ENCODE measurements around the gene NUTM2D. TPM values are rescaled to one million over a fixed set of nuclear protein-coding genes. Genes with fewer than 3 reads are reported as not detected.
"Not testable (repeated sequence)": the region's sequence is repeated elsewhere in the genome, so short reads cannot be mapped to it uniquely, and the experiment has no call there.

The NUTM2D gene
- total RNA-seq, 1 experiment from 2014 or later: 0.32 TPM

- DNase-seq (ENCODE audit: low read depth, low spot score); in situ Hi-C loops (cut with HindIII; ENCODE audit: low pct_unique_long_range_greater_than_20kb, low sequenced_read_pairs): not testable (repeated sequence)
Measured at GRCh38 chr10:87350161-87350560, 7.4 kb upstream of the NUTM2D start.

- DNase-seq (ENCODE audit: low read depth, low spot score); in situ Hi-C loops (cut with HindIII; ENCODE audit: low pct_unique_long_range_greater_than_20kb, low sequenced_read_pairs): not testable (repeated sequence)
Measured at GRCh38 chr10:87352825-87353224, 4.7 kb upstream of the NUTM2D start.

GRCh38 chr10:87355110-87355509 lies 2.4 kb upstream of the NUTM2D start:
- in situ Hi-C loops (cut with HindIII; ENCODE audit: low pct_unique_long_range_greater_than_20kb, low sequenced_read_pairs): not testable (repeated sequence)

GRCh38 chr10:87358159-87358558 lies 615 bp downstream of the NUTM2D start:
- DNase-seq (ENCODE audit: low read depth, low spot score); in situ Hi-C loops (cut with HindIII; ENCODE audit: low pct_unique_long_range_greater_than_20kb, low sequenced_read_pairs): not testable (repeated sequence)

More at GRCh38 chr10:87355110-87355509, 2.4 kb upstream of the NUTM2D start:
- not testable (repeated sequence) for DNase-seq (ENCODE audit: low read depth, low spot score)

GRCh38 chr10:87369514-87370112 lies 12.1 kb downstream of the NUTM2D start:
- DNase-seq (ENCODE audit: low read depth, low spot score); in situ Hi-C loops (cut with HindIII; ENCODE audit: low pct_unique_long_range_greater_than_20kb, low sequenced_read_pairs): not testable (repeated sequence)

- in situ Hi-C loops (cut with HindIII; ENCODE audit: low pct_unique_long_range_greater_than_20kb, low sequenced_read_pairs); DNase-seq (ENCODE audit: low read depth, low spot score): not testable (repeated sequence)
Measured at GRCh38 chr10:87374091-87374490, 16.5 kb downstream of the NUTM2D start.

GRCh38 chr10:87379115-87379514 lies 21.6 kb downstream of the NUTM2D start:
- in situ Hi-C loops (cut with HindIII; ENCODE audit: low pct_unique_long_range_greater_than_20kb, low sequenced_read_pairs); DNase-seq (ENCODE audit: low read depth, low spot score): not testable (repeated sequence)

GRCh38 chr10:87383149-87383857 lies 25.8 kb downstream of the NUTM2D start:
- in situ Hi-C loops (cut with HindIII; ENCODE audit: low pct_unique_long_range_greater_than_20kb, low sequenced_read_pairs); DNase-seq (ENCODE audit: low read depth, low spot score): not testable (repeated sequence)

GRCh38 chr10:87384283-87384682 lies 26.7 kb downstream of the NUTM2D start:
- DNase-seq (ENCODE audit: low read depth, low spot score); in situ Hi-C loops (cut with HindIII; ENCODE audit: low pct_unique_long_range_greater_than_20kb, low sequenced_read_pairs): not testable (repeated sequence)

- in situ Hi-C loops (cut with HindIII; ENCODE audit: low pct_unique_long_range_greater_than_20kb, low sequenced_read_pairs); DNase-seq (ENCODE audit: low read depth, low spot score): not testable (repeated sequence)
Measured at GRCh38 chr10:87385762-87386360, 28.3 kb downstream of the NUTM2D start.

GRCh38 chr10:87391360-87391759 lies 33.8 kb downstream of the NUTM2D start:
- in situ Hi-C loops (cut with HindIII; ENCODE audit: low pct_unique_long_range_greater_than_20kb, low sequenced_read_pairs); DNase-seq (ENCODE audit: low read depth, low spot score): not testable (repeated sequence)

GRCh38 chr10:87396206-87396605 lies 38.7 kb downstream of the NUTM2D start:
- DNase-seq (ENCODE audit: low read depth, low spot score); in situ Hi-C loops (cut with HindIII; ENCODE audit: low pct_unique_long_range_greater_than_20kb, low sequenced_read_pairs): not testable (repeated sequence)

- in situ Hi-C loops (cut with HindIII; ENCODE audit: low pct_unique_long_range_greater_than_20kb, low sequenced_read_pairs); DNase-seq (ENCODE audit: low read depth, low spot score): not testable (repeated sequence)
Measured at GRCh38 chr10:87398436-87398835, 40.9 kb downstream of the NUTM2D start.

- in situ Hi-C loops (cut with HindIII; ENCODE audit: low pct_unique_long_range_greater_than_20kb, low sequenced_read_pairs); DNase-seq (ENCODE audit: low read depth, low spot score): not testable (repeated sequence)
Measured at GRCh38 chr10:87407516-87408467, 50.2 kb downstream of the NUTM2D start.

GRCh38 chr10:87413921-87414320 lies 56.4 kb downstream of the NUTM2D start:
- DNase-seq (ENCODE audit: low read depth, low spot score); in situ Hi-C loops (cut with HindIII; ENCODE audit: low pct_unique_long_range_greater_than_20kb, low sequenced_read_pairs): not testable (repeated sequence)
